ENCODE results near the gene APBB1. TPM values are rescaled to one million over a fixed set of nuclear protein-coding genes. Genes with fewer than 3 reads are reported as not detected.

The APBB1 gene
- total RNA-seq, 2 donors from 2014 or later = 51.5 to 51.6 TPM

DNA sequence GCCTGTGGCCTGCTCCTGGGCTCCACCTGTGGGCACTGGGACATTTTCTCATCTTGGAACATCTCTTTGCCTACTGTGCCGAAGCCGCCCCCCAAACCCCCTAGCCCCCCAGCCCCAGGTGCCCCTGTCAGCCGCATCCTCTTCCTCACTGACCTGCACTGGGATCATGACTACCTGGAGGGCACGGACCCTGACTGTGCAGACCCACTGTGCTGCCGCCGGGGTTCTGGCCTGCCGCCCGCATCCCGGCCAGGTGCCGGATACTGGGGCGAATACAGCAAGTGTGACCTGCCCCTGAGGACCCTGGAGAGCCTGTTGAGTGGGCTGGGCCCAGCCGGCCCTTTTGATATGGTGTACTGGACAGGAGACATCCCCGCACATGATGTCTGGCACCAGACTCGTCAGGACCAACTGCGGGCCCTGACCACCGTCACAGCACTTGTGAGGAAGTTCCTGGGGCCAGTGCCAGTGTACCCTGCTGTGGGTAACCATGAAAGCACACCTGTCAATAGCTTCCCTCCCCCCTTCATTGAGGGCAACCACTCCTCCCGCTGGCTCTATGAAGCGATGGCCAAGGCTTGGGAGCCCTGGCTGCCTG, 27.3 kb downstream of the APBB1 start:
- peak; percentile 40 for DNase-seq
- Histone ChIP-seq H3K9ac (ENCODE audit: extremely low read depth, low read length, poor library complexity, severe bottlenecking) (no peak overlapping the region), H3K27ac (ENCODE audit: low read depth, low read length) (no peak overlapping the region), H3K27me3 (ENCODE audit: control insufficient read depth, insufficient read depth, low read length, poor library complexity, severe bottlenecking) (no peaks in the 10 kb centered on the region), H3K4me1 (ENCODE audit: control insufficient read depth, insufficient read depth, low read length) (peaks cover 9% of the 10 kb centered on the region), H3K36me3 (ENCODE audit: control insufficient read depth, insufficient read depth, low read length) (no peaks in the 10 kb centered on the region), H3K9me3 (ENCODE audit: control insufficient read depth, low read length) (no peaks in the 10 kb centered on the region), H3K4me3 (ENCODE audit: low read length) (peak overlapping the region; percentile 89)
- TF ChIP-seq, protein P1, sequence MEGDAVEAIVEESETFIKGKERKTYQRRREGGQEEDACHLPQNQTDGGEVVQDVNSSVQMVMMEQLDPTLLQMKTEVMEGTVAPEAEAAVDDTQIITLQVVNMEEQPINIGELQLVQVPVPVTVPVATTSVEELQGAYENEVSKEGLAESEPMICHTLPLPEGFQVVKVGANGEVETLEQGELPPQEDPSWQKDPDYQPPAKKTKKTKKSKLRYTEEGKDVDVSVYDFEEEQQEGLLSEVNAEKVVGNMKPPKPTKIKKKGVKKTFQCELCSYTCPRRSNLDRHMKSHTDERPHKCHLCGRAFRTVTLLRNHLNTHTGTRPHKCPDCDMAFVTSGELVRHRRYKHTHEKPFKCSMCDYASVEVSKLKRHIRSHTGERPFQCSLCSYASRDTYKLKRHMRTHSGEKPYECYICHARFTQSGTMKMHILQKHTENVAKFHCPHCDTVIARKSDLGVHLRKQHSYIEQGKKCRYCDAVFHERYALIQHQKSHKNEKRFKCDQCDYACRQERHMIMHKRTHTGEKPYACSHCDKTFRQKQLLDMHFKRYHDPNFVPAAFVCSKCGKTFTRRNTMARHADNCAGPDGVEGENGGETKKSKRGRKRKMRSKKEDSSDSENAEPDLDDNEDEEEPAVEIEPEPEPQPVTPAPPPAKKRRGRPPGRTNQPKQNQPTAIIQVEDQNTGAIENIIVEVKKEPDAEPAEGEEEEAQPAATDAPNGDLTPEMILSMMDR (conservative IDR thresholded peaks at IDR 0.05) = no peak
- 95 to 100% methylated on average over 1 to 16 of the region's 18 CpGs for WGBS, 2 experiments (ENCODE audit: insufficient coverage in 1 of 2, insufficient read length in 1 of 2)
- Mint-ChIP-seq H3K27me3 (ENCODE audit: insufficient read depth) (no peaks in the 10 kb centered on the region), H3K9me3 (no peaks in the 10 kb centered on the region), H3K4me1 (peaks cover 28% of the 10 kb centered on the region), H3K36me3 (ENCODE audit: low read depth) (peaks cover 1% of the 10 kb centered on the region), H3K27ac (no peak overlapping the region), H3K4me3 (peak overlapping the region; percentile 72)

DNA sequence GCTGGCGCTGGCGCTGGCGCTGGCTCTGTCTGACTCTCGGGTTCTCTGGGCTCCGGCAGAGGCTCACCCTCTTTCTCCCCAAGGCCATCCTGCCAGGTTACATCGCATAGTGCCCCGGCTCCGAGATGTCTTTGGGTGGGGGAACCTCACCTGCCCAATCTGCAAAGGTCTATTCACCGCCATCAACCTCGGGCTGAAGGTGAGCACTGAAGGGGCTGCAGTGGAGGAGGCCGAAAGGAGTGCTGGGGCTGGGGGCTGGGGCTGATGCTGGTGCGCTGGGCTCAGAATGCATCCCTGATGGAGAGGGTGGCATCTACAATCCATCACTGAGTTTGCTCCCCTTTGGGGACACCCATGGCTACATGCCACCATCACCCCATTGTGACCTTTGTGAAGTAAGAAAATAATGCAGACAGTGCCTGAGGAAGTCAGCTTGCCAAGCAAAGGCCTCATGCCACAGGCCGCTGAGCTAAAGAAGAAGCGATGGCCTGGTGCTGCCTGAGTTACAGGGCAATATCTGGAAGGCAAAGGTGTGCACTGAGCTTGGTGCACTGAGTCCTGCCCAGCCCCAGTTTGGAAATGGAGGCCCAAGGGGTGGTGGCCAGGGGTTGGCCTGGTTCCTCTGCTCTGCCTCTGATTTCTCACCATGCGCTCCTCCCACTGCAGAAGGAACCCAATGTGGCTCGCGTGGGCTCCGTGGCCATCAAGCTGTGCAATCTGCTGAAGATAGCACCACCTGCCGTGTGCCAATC, 28.0 kb downstream of the APBB1 start:
- DNase-seq = no peak
- Histone ChIP-seq H3K9me3 (ENCODE audit: control insufficient read depth, low read length) (no peaks in the 10 kb centered on the region), H3K4me3 (ENCODE audit: low read length) (peak overlapping the region; percentile 89), H3K4me1 (ENCODE audit: control insufficient read depth, insufficient read depth, low read length) (peaks cover 9% of the 10 kb centered on the region), H3K27me3 (ENCODE audit: control insufficient read depth, insufficient read depth, low read length, poor library complexity, severe bottlenecking) (no peaks in the 10 kb centered on the region), H3K36me3 (ENCODE audit: control insufficient read depth, insufficient read depth, low read length) (no peaks in the 10 kb centered on the region), H3K9ac (ENCODE audit: extremely low read depth, low read length, poor library complexity, severe bottlenecking) (peak overlapping the region; percentile 42), H3K27ac (ENCODE audit: low read depth, low read length) (no peak overlapping the region)
- H3K4me1 Mint-ChIP-seq = peaks cover 28% of the 10 kb centered on the region
- H3K36me3 Mint-ChIP-seq (ENCODE audit: low read depth) = peaks cover 1% of the 10 kb centered on the region
- peak overlapping the region; percentile 72 for H3K4me3 Mint-ChIP-seq
- no peaks in the 10 kb centered on the region for H3K27me3 Mint-ChIP-seq (ENCODE audit: insufficient read depth)
- 43 to 51% methylated on average over 5 to 19 of the region's 19 CpGs for WGBS, 2 experiments (ENCODE audit: insufficient coverage in 1 of 2, insufficient read length in 1 of 2)
- TF ChIP-seq, protein P1 (conservative IDR thresholded peaks at IDR 0.05) = no peak
- no peaks in the 10 kb centered on the region for H3K9me3 Mint-ChIP-seq
- no peak overlapping the region for H3K27ac Mint-ChIP-seq

DNA sequence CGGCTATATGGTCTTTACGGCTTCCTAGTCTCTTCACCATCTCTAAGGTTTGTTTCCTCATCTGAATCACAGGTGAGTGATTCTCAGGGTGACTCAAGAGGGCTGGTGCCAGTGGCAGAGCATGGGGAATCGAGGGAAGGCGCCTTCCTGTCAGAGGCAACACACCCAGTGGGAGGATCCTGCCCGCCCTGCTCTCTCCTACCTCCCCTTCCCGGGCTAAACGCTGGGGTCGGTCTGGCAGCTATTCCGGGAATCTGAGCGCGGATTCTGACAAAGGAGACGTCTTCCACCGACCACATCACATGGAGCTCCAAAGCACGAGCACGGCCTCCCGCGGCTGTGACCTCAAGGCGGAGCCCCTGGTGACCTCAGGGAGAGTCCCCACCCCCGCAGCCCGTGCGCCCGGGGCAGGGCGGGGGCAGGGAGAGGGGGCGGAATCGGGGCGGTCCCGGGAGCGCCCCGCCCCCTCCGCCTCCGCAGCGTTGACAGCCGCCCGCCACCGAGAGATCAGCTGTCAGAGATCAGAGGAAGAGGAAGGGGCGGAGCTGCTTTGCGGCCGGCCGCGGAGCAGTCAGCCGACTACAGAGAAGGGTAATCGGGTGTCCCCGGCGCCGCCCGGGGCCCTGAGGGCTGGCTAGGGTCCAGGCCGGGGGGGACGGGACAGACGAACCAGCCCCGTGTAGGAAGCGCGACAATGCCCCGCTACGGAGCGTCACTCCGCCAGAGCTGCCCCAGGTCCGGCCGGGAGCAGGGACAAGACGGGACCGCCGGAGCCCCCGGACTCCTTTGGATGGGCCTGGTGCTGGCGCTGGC, 28.8 kb downstream of the APBB1 start, which contains the start of gene SMPD1:
Gene SMPD1, plus strand, starts transcription at position 570 of the 813 bp plus-strand sequence. Its CDS starts 125 bp downstream, at position 695.
- DNase-seq = peak; percentile 96
- H3K27ac Mint-ChIP-seq = peak within 1 kb of the TSS; percentile 91
- H3K4me1 Mint-ChIP-seq = peaks cover 30% of the 10 kb centered on the region
- no peaks in the 10 kb centered on the region for H3K36me3 ChIP-seq (ENCODE audit: control insufficient read depth, insufficient read depth, low read length)
- peaks cover 9% of the 10 kb centered on the region for H3K4me1 ChIP-seq (ENCODE audit: control insufficient read depth, insufficient read depth, low read length)
- peak within 1 kb of the TSS; percentile 42 for H3K9ac ChIP-seq (ENCODE audit: extremely low read depth, low read length, poor library complexity, severe bottlenecking)
- H3K27ac ChIP-seq (ENCODE audit: low read depth, low read length) = peak within 1 kb of the TSS; percentile 42
- 0 to 1% methylated on average over 14 to 63 of the region's 63 CpGs for WGBS, 2 experiments (ENCODE audit: insufficient coverage in 1 of 2, insufficient read length in 1 of 2)
- H3K27me3 ChIP-seq (ENCODE audit: control insufficient read depth, insufficient read depth, low read length, poor library complexity, severe bottlenecking) = no peaks in the 10 kb centered on the region
- H3K36me3 Mint-ChIP-seq (ENCODE audit: low read depth) = peaks cover 1% of the 10 kb centered on the region
- H3K9me3 Mint-ChIP-seq = no peaks in the 10 kb centered on the region
- no peaks in the 10 kb centered on the region for H3K9me3 ChIP-seq (ENCODE audit: control insufficient read depth, low read length)
- TF ChIP-seq, protein P1 (conservative IDR thresholded peaks at IDR 0.05) = no peak
- H3K4me3 Mint-ChIP-seq = peak within 1 kb of the TSS; percentile 72
- H3K4me3 ChIP-seq (ENCODE audit: low read length) = peak within 1 kb of the TSS; percentile 89
- no peaks in the 10 kb centered on the region for H3K27me3 Mint-ChIP-seq (ENCODE audit: insufficient read depth)

All from endodermal cell (in vitro differentiated cells).